Astrocyte (in vitro differentiated cells and primary cell): Measurements from ENCODE around the gene LRBA. TPM values are rescaled to one million over a fixed set of nuclear protein-coding genes. Genes with fewer than 3 reads are reported as not detected.
A peak's percentile ranks its signal among the peaks of the same experiment; 100 is the strongest.
"Not testable (repeated sequence)": the region's sequence is repeated elsewhere in the genome, so short reads cannot be mapped to it uniquely, and the experiment has no call there.

Experiments
- DNase-seq: peaks from one replicate; pipeline ENCODE4 v3.0.0-alpha.2; 2010; ENCODE audit warnings: low read depth
- FAIRE-seq: peaks from 2 replicates; lab custom pipeline; 2011; peaks lifted over from hg19 to GRCh38; lab: Jason Lieb, UNC
- H2AFZ ChIP-seq: 2 replicates; pipeline ENCODE4 v1.6.0; 2012; ENCODE audit warnings: low read depth, low read length, inconsistent platforms
- H3K27ac ChIP-seq: 2 replicates; pipeline ENCODE4 v1.5.1; 2011; ENCODE audit warnings: low read depth, low read length, inconsistent platforms
- H3K27me3 ChIP-seq: 2 replicates; pipeline ENCODE4 v1.6.0; 2011; ENCODE audit warnings: low read length, inconsistent platforms; ENCODE audit not compliant: insufficient read depth
- H3K36me3 ChIP-seq: 2 replicates; pipeline ENCODE4 v1.5.1; 2011; ENCODE audit warnings: low read length, inconsistent platforms; ENCODE audit not compliant: insufficient read depth
- H3K4me1 ChIP-seq: 2 replicates; pipeline ENCODE4 v1.5.1; 2011; ENCODE audit warnings: low read length, inconsistent platforms; ENCODE audit not compliant: insufficient read depth
- H3K4me2 ChIP-seq: 2 replicates; pipeline ENCODE4 v1.6.0; 2012; ENCODE audit warnings: low read length, inconsistent platforms
- H3K4me3 ChIP-seq: 2 replicates; pipeline ENCODE4 v1.5.1; 2011; ENCODE audit warnings: low read depth, mild to moderate bottlenecking, low read length, inconsistent platforms; ENCODE audit not compliant: insufficient read depth
- H3K79me2 ChIP-seq: 2 replicates; pipeline ENCODE4 v1.6.0; 2012; ENCODE audit warnings: mild to moderate bottlenecking, low read length, inconsistent platforms; ENCODE audit not compliant: insufficient read depth
- H3K9ac ChIP-seq: 2 replicates; pipeline ENCODE4 v1.6.0; 2012; ENCODE audit warnings: mild to moderate bottlenecking, low read length, inconsistent platforms
- H3K9me3 ChIP-seq: 2 replicates; pipeline ENCODE4 v1.5.1; 2012; ENCODE audit warnings: low read depth, mild to moderate bottlenecking, low read length, inconsistent platforms; ENCODE audit not compliant: insufficient read depth
- H4K20me1 ChIP-seq: 2 replicates; pipeline ENCODE4 v1.6.0; 2012; ENCODE audit warnings: low read length, inconsistent platforms; ENCODE audit not compliant: insufficient read depth
- H3K27ac Mint-ChIP-seq: one replicate; pipeline ENCODE4 v1.8.0; 2021; ENCODE audit warnings: mild to moderate bottlenecking, mixed read lengths; ENCODE audit not compliant: unreplicated experiment
- H3K27me3 Mint-ChIP-seq: one replicate; pipeline ENCODE4 v1.8.0; 2021; ENCODE audit warnings: low read depth, mixed read lengths; ENCODE audit not compliant: unreplicated experiment
- H3K36me3 Mint-ChIP-seq: one replicate; pipeline ENCODE4 v1.8.0; 2021; ENCODE audit warnings: low read depth, mixed read lengths; ENCODE audit not compliant: unreplicated experiment
- H3K4me1 Mint-ChIP-seq: one replicate; pipeline ENCODE4 v1.8.0; 2021; ENCODE audit warnings: low read depth, mixed read lengths; ENCODE audit not compliant: unreplicated experiment
- H3K4me3 Mint-ChIP-seq: one replicate; pipeline ENCODE4 v1.8.0; 2021; ENCODE audit warnings: mild to moderate bottlenecking, moderate library complexity, mixed read lengths; ENCODE audit not compliant: unreplicated experiment
- H3K9me3 Mint-ChIP-seq: one replicate; pipeline ENCODE4 v1.8.0; 2021; ENCODE audit warnings: mild to moderate bottlenecking, mixed read lengths; ENCODE audit not compliant: unreplicated experiment
- CTCF ChIP-seq: IDR thresholded peaks from 2 replicates; pipeline ENCODE4 v1.5.1; 2011; ENCODE audit warnings: low read depth, mild to moderate bottlenecking, inconsistent platforms, low read length, moderate library complexity; ENCODE audit not compliant: insufficient read depth
- EZH2 ChIP-seq: IDR thresholded peaks from 2 replicates; pipeline ENCODE4 v1.6.1; 2012; ENCODE audit warnings: mild to moderate bottlenecking, low read length, inconsistent platforms; ENCODE audit not compliant: insufficient read depth
- total RNA-seq: library from RNA; stranded (reverse); gene quantifications from 2 replicates; pipeline ENCODE4 v1.2.1, GENCODE V29; 2021

Gene LRBA
- total RNA-seq, 1 donor from 2014 or later, result 25.3 TPM

GRCh38 chr4:150743564-150744342, 271.3 kb downstream of the LRBA start:
- Mint-ChIP-seq H3K27me3 (no peaks in the 10 kb centered on the region), H3K36me3 (no peaks in the 10 kb centered on the region), H3K4me1 (peaks cover 8% of the 10 kb centered on the region), H3K4me3 (no peak overlapping the region), H3K27ac (no peak overlapping the region), H3K9me3 (no peaks in the 10 kb centered on the region)
- no peaks in the 10 kb centered on the region for H3K4me1 ChIP-seq
- no peak overlapping the region for H2AFZ ChIP-seq
- no peak overlapping the region for H3K27ac ChIP-seq
- H4K20me1 ChIP-seq, result no peaks in the 10 kb centered on the region
- no peak overlapping the region for H3K9ac ChIP-seq
- FAIRE-seq (peak; percentile 17), DNase-seq (peak; percentile 42)
- no peaks in the 10 kb centered on the region for H3K79me2 ChIP-seq
- no peak overlapping the region for H3K4me3 ChIP-seq
- no peaks in the 10 kb centered on the region for H3K9me3 ChIP-seq
- H3K27me3 ChIP-seq, result no peaks in the 10 kb centered on the region
- no peak overlapping the region for H3K4me2 ChIP-seq
- no peaks in the 10 kb centered on the region for H3K36me3 ChIP-seq
- no peak for TF ChIP-seq CTCF

GRCh38 chr4:150742930-150743329, 272.2 kb downstream of the LRBA start:
- not testable (repeated sequence) for FAIRE-seq, H3K27me3 ChIP-seq, H3K4me3 ChIP-seq, H3K36me3 ChIP-seq, H3K27ac Mint-ChIP-seq, H3K27ac ChIP-seq, H3K4me1 ChIP-seq, H3K4me3 Mint-ChIP-seq, H3K9ac ChIP-seq, H3K9me3 Mint-ChIP-seq, H2AFZ ChIP-seq, H3K27me3 Mint-ChIP-seq, H3K4me1 Mint-ChIP-seq, H3K9me3 ChIP-seq, H3K79me2 ChIP-seq, H3K36me3 Mint-ChIP-seq, H4K20me1 ChIP-seq, H3K4me2 ChIP-seq, DNase-seq

GRCh38 chr4:150739591-150739990, 275.5 kb downstream of the LRBA start:
- no peaks in the 10 kb centered on the region for H3K79me2 ChIP-seq
- H3K9ac ChIP-seq, result no peak overlapping the region
- no peak overlapping the region for H3K4me2 ChIP-seq
- no peaks in the 10 kb centered on the region for H3K36me3 ChIP-seq
- H2AFZ ChIP-seq, result no peak overlapping the region
- FAIRE-seq, result no peak
- Mint-ChIP-seq H3K4me1 (peaks cover 8% of the 10 kb centered on the region), H3K36me3 (peaks cover 2% of the 10 kb centered on the region), H3K4me3 (no peak overlapping the region), H3K27me3 (no peaks in the 10 kb centered on the region), H3K9me3 (no peaks in the 10 kb centered on the region), H3K27ac (peak overlapping the region; percentile 2)
- no peak for TF ChIP-seq EZH2
- no peak for TF ChIP-seq CTCF
- no peak overlapping the region for H3K27ac ChIP-seq
- H3K4me3 ChIP-seq, result no peak overlapping the region
- no peaks in the 10 kb centered on the region for H3K9me3 ChIP-seq
- no peaks in the 10 kb centered on the region for H4K20me1 ChIP-seq
- H3K27me3 ChIP-seq, result no peaks in the 10 kb centered on the region
- no peaks in the 10 kb centered on the region for H3K4me1 ChIP-seq
- DNase-seq, result peak; percentile 2
